Measurements from ENCODE around the gene MED15.

Gene MED15

DNA sequence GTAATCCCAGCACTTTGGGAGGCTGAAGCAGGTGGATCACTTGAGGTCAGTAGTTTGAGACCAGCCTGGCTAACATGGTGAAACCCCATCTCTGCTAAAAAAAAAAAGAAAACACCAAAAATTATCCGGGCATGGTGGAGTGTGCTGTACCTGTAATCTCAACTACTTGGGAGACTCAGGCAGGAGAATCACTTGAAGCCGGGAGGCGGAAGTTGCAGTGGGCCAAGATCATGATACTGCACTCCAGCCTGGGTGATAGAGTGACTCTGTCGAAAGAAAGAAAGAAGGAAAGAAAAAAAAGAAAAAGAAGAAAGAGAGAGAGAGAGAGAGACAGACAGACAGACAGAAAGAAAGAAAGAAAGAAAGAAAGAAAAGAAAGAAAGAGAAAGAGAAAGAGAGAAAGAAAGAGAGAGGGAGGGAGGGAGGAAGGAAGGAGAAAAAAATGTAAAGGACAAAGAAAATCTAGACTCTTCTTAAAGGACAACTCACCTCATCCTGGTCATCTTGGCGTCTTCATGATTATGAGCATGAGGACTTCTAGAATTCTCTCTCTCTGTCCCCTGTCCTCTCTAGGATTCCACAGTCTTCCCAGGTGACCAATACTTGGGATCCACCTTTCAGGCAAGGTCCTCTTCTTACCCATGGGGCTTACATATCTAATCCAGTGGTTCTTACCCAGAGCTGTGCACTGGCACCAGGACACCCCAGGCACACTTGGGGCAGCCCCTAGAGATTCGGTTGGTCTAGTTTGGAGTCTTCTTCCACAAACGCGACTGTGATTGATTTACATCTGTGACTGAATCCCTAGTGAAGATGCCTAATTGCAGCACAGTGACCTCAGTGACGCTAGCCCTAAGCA lies 120.9 kb downstream of the MED15 start:
- Histone ChIP-seq H3K9ac (ENCODE audit: low read length in 5 of 5) (no peak overlapping the region), H3K27me3 (ENCODE audit: control insufficient read depth in 5 of 5, insufficient read depth in 4 of 5, low read length in 5 of 5) (peaks cover 0 to 4% (median 2%) of the 10 kb centered on the region in 5 donors), H3K27ac (ENCODE audit: low read depth, low read length) (no peak overlapping the region), H3K4me3 (ENCODE audit: low read depth in 1 of 5, low read length in 5 of 5) (no peak overlapping the region), H3K36me3 (ENCODE audit: control insufficient read depth in 5 of 5, insufficient read depth in 5 of 5, low read length in 5 of 5) (no peaks in the 10 kb centered on the region), H3K9me3 (ENCODE audit: control insufficient read depth in 5 of 5, low read length in 5 of 5) (no peaks in the 10 kb centered on the region), H3K4me1 (ENCODE audit: control insufficient read depth in 5 of 5, insufficient read depth in 5 of 5, low read length in 5 of 5) (no peaks in the 10 kb centered on the region)

DNA sequence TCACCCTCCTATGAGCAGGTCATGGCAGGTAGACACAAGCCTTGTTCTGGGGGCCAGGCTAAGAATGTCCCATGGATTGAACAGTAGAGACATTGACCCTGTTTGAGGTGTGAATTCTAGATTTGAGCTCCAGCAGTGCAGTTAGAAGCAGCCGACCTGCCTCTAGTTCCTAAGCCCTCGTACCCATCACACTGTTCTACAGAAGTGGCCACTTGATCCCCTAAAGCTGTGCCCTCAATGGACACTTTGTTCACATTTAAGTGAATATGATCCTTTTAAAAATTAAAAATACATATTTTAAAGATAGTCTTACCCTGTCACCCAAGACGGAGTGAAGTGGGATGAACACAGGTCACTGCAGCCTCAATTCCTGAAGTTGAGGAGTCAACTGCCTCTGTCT lies 122.0 kb downstream of the MED15 start:
- no peaks in the 10 kb centered on the region for H3K9me3 ChIP-seq (ENCODE audit: control insufficient read depth in 5 of 5, low read length in 5 of 5)
- no peak overlapping the region for H3K9ac ChIP-seq (ENCODE audit: low read length in 5 of 5)
- H3K4me1 ChIP-seq (ENCODE audit: control insufficient read depth in 5 of 5, insufficient read depth in 5 of 5, low read length in 5 of 5): no peaks in the 10 kb centered on the region
- H3K36me3 ChIP-seq (ENCODE audit: control insufficient read depth in 5 of 5, insufficient read depth in 5 of 5, low read length in 5 of 5): no peaks in the 10 kb centered on the region
- no peak overlapping the region for H3K27ac ChIP-seq (ENCODE audit: low read depth, low read length)
- H3K27me3 ChIP-seq (ENCODE audit: control insufficient read depth in 5 of 5, insufficient read depth in 4 of 5, low read length in 5 of 5): peaks cover under 1 to 5% (median 4%) of the 10 kb centered on the region in 5 donors
- no peak overlapping the region for H3K4me3 ChIP-seq (ENCODE audit: low read depth in 1 of 5, low read length in 5 of 5)

GRCh38 chr22:20630873-20631617 lies 123.6 kb downstream of the MED15 start:
- Histone ChIP-seq H3K27ac (ENCODE audit: low read depth, low read length) (no peak overlapping the region), H3K4me1 (ENCODE audit: control insufficient read depth in 5 of 5, insufficient read depth in 5 of 5, low read length in 5 of 5) (no peaks in the 10 kb centered on the region), H3K27me3 (ENCODE audit: control insufficient read depth in 5 of 5, insufficient read depth in 4 of 5, low read length in 5 of 5) (peaks cover 7 to 15% (median 10%) of the 10 kb centered on the region in 5 donors), H3K9me3 (ENCODE audit: control insufficient read depth in 5 of 5, low read length in 5 of 5) (no peaks in the 10 kb centered on the region), H3K4me3 (ENCODE audit: low read depth in 1 of 5, low read length in 5 of 5) (no peak overlapping the region), H3K36me3 (ENCODE audit: control insufficient read depth in 5 of 5, insufficient read depth in 5 of 5, low read length in 5 of 5) (no peaks in the 10 kb centered on the region), H3K9ac (ENCODE audit: low read length in 5 of 5) (no peak overlapping the region)

DNA sequence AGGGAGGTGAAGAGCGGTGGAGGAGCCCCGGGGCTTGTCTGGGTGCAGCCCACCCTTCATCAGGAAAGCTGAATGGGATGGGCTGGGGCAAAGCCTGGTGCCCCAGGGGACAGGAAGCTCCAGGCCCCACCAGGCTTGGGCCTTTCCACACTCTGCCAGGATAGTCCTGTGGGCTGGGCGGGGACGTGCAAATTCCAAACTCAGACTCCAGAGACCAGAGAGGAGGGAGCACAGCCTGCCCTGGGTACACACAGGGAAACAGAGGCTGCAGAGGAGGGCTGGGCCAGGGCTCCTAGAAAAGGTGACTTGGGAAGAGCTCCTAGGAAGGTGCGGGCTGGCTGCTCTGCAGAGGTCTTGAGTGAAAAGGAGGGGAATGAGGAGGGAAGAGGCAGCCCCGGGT lies 124.7 kb downstream of the MED15 start:
- Histone ChIP-seq H3K9me3 (ENCODE audit: control insufficient read depth in 5 of 5, low read length in 5 of 5) (no peaks in the 10 kb centered on the region), H3K4me1 (ENCODE audit: control insufficient read depth in 5 of 5, insufficient read depth in 5 of 5, low read length in 5 of 5) (no peaks in the 10 kb centered on the region), H3K27ac (ENCODE audit: low read depth, low read length) (no peak overlapping the region), H3K9ac (ENCODE audit: low read length in 5 of 5) (no peak overlapping the region), H3K27me3 (ENCODE audit: control insufficient read depth in 5 of 5, insufficient read depth in 4 of 5, low read length in 5 of 5) (peaks cover 8 to 15% (median 10%) of the 10 kb centered on the region in 5 donors), H3K4me3 (ENCODE audit: low read depth in 1 of 5, low read length in 5 of 5) (no peak overlapping the region), H3K36me3 (ENCODE audit: control insufficient read depth in 5 of 5, insufficient read depth in 5 of 5, low read length in 5 of 5) (no peaks in the 10 kb centered on the region)

GRCh38 chr22:20632518-20632917 lies 125.1 kb downstream of the MED15 start:
- Histone ChIP-seq H3K27me3 (ENCODE audit: control insufficient read depth in 5 of 5, insufficient read depth in 4 of 5, low read length in 5 of 5) (peaks cover 8 to 15% (median 10%) of the 10 kb centered on the region in 5 donors), H3K27ac (ENCODE audit: low read depth, low read length) (no peak overlapping the region), H3K36me3 (ENCODE audit: control insufficient read depth in 5 of 5, insufficient read depth in 5 of 5, low read length in 5 of 5) (no peaks in the 10 kb centered on the region), H3K4me3 (ENCODE audit: low read depth in 1 of 5, low read length in 5 of 5) (no peak overlapping the region), H3K4me1 (ENCODE audit: control insufficient read depth in 5 of 5, insufficient read depth in 5 of 5, low read length in 5 of 5) (no peaks in the 10 kb centered on the region), H3K9ac (ENCODE audit: low read length in 5 of 5) (no peak overlapping the region), H3K9me3 (ENCODE audit: control insufficient read depth in 5 of 5, low read length in 5 of 5) (no peaks in the 10 kb centered on the region)

GRCh38 chr22:20634560-20635226 lies 127.3 kb downstream of the MED15 start:
- H3K9ac ChIP-seq (ENCODE audit: low read length in 5 of 5): no peak overlapping the region
- peaks cover 0 to 3% (median under 1%) of the 10 kb centered on the region in 5 donors for H3K9me3 ChIP-seq (ENCODE audit: control insufficient read depth in 5 of 5, low read length in 5 of 5)
- no peaks in the 10 kb centered on the region for H3K4me1 ChIP-seq (ENCODE audit: control insufficient read depth in 5 of 5, insufficient read depth in 5 of 5, low read length in 5 of 5)
- no peaks in the 10 kb centered on the region for H3K36me3 ChIP-seq (ENCODE audit: control insufficient read depth in 5 of 5, insufficient read depth in 5 of 5, low read length in 5 of 5)
- no peak overlapping the region for H3K4me3 ChIP-seq (ENCODE audit: low read depth in 1 of 5, low read length in 5 of 5)
- H3K27ac ChIP-seq (ENCODE audit: low read depth, low read length): no peak overlapping the region
- H3K27me3 ChIP-seq (ENCODE audit: control insufficient read depth in 5 of 5, insufficient read depth in 4 of 5, low read length in 5 of 5): peaks cover 8 to 20% (median 15%) of the 10 kb centered on the region in 5 donors

- H3K27ac ChIP-seq (ENCODE audit: low read depth, low read length): no peak overlapping the region
- no peaks in the 10 kb centered on the region for H3K4me1 ChIP-seq (ENCODE audit: control insufficient read depth in 5 of 5, insufficient read depth in 5 of 5, low read length in 5 of 5)
- H3K4me3 ChIP-seq (ENCODE audit: low read depth in 1 of 5, low read length in 5 of 5): no peak overlapping the region
- no peak overlapping the region for H3K9ac ChIP-seq (ENCODE audit: low read length in 5 of 5)
- no peaks in the 10 kb centered on the region for H3K36me3 ChIP-seq (ENCODE audit: control insufficient read depth in 5 of 5, insufficient read depth in 5 of 5, low read length in 5 of 5)
- H3K27me3 ChIP-seq (ENCODE audit: control insufficient read depth in 5 of 5, insufficient read depth in 4 of 5, low read length in 5 of 5): peaks cover 8 to 21% (median 15%) of the 10 kb centered on the region in 5 donors
- H3K9me3 ChIP-seq (ENCODE audit: control insufficient read depth in 5 of 5, low read length in 5 of 5): peaks cover 0 to 5% (median 3%) of the 10 kb centered on the region in 5 donors
These were observed 127.8 kb downstream of the MED15 start for GRCh38 chr22:20635227-20635591.

- peaks cover 8 to 19% (median 15%) of the 10 kb centered on the region in 5 donors for H3K27me3 ChIP-seq (ENCODE audit: control insufficient read depth in 5 of 5, insufficient read depth in 4 of 5, low read length in 5 of 5)
- H3K4me1 ChIP-seq (ENCODE audit: control insufficient read depth in 5 of 5, insufficient read depth in 5 of 5, low read length in 5 of 5): no peaks in the 10 kb centered on the region
- H3K9me3 ChIP-seq (ENCODE audit: control insufficient read depth in 5 of 5, low read length in 5 of 5): peaks cover 0 to 5% (median 3%) of the 10 kb centered on the region in 5 donors
- H3K9ac ChIP-seq (ENCODE audit: low read length in 5 of 5): no peak overlapping the region
- H3K4me3 ChIP-seq (ENCODE audit: low read depth in 1 of 5, low read length in 5 of 5): no peak overlapping the region
- H3K27ac ChIP-seq (ENCODE audit: low read depth, low read length): no peak overlapping the region
- no peaks in the 10 kb centered on the region for H3K36me3 ChIP-seq (ENCODE audit: control insufficient read depth in 5 of 5, insufficient read depth in 5 of 5, low read length in 5 of 5)
These were observed 128.8 kb downstream of the MED15 start for GRCh38 chr22:20636075-20636812.

- H3K36me3 ChIP-seq (ENCODE audit: control insufficient read depth in 5 of 5, insufficient read depth in 5 of 5, low read length in 5 of 5): no peaks in the 10 kb centered on the region
These were observed 129.5 kb downstream of the MED15 start for GRCh38 chr22:20636945-20637344.

More at GRCh38 chr22:20636945-20637344, 129.5 kb downstream of the MED15 start:
- H3K9me3 ChIP-seq (ENCODE audit: control insufficient read depth in 5 of 5, low read length in 5 of 5): peaks cover 0 to 5% (median 3%) of the 10 kb centered on the region in 5 donors
- no peak overlapping the region for H3K27ac ChIP-seq (ENCODE audit: low read depth, low read length)
- no peak overlapping the region for H3K4me3 ChIP-seq (ENCODE audit: low read depth in 1 of 5, low read length in 5 of 5)
- no peaks in the 10 kb centered on the region for H3K4me1 ChIP-seq (ENCODE audit: control insufficient read depth in 5 of 5, insufficient read depth in 5 of 5, low read length in 5 of 5)
- peaks cover 8 to 23% (median 19%) of the 10 kb centered on the region in 5 donors for H3K27me3 ChIP-seq (ENCODE audit: control insufficient read depth in 5 of 5, insufficient read depth in 4 of 5, low read length in 5 of 5)
- no peak overlapping the region for H3K9ac ChIP-seq (ENCODE audit: low read length in 5 of 5)
